NOMO-1 treated with dmso at 0.1 percent for 144 hours (cell line): Measurements from ENCODE around the gene NDRG4.
A peak's percentile ranks its signal among the peaks of the same experiment; 100 is the strongest.

Experiments
- DNase-seq: peaks from one replicate; lab custom pipeline; 2025; ENCODE audit not compliant: unreplicated experiment; lab: John Stamatoyannopoulos, UW

Gene NDRG4

DNA sequence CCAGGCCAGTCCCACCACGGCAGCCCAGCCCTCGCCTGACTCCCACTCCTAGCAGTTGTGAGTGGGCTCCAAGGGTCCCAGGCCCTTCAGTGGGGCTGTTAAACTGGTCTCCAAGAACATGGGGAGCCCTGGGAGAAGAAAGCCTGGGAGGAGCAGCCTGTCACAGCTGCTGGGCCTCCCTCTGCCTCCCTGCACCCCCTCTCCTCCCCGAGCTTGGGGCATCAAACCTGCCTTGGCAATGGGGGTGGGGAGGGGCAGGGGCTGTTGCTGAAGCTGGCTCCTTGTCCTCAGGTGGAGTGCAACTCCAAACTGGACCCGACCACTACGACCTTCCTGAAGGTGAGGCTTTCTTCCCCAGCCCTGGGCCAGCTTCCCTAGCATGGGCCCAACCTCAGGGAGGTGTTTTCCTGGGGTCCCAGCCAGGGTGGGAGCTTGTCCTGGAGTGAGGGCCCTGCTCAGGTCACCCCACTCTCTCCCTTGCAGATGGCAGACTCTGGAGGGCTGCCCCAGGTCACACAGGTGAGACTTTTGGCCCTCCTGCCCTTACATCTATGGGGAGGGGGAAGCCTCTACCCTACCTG is 8.8 kb downstream of the NDRG4 start:
- no peak for DNase-seq

DNA sequence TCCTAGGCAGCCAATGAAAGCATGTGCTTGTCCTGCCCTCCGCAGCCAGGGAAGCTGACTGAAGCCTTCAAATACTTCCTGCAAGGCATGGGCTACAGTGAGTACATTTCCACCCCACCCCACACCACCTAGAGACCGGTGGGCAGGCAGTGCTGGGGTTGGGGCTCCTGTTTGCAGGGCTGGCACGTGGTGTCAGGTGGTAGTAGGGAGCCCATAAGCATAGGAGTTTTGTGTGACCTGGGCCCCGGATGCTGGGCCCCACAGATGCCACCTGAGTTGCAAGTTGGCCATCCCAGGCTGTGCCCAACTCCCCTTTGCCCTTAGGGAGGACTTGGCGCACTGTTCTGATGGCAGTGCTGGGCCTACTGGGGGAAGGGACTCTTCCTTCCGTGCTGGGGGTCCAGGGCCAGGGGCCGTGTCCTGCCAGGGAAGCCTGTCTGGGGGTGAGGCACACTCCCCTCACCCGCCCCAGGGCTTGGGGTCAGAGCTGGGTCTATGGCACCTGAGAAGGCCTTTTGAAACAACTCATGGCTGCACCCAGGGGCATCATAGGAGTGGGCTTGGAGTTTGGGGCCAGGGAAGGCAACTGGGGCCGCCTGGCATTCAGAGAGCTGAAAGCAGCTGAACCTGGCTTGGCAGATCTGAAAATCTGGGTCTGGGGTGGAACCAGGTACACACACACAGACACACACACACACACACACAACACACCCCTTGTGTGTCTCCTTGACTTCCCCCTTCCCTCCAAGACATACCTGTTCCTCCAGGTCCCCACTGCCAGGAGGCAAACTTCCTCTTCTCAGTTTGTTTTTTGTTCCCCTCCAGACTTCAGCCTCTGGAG is 9.5 kb downstream of the NDRG4 start:
- no peak for DNase-seq

DNA sequence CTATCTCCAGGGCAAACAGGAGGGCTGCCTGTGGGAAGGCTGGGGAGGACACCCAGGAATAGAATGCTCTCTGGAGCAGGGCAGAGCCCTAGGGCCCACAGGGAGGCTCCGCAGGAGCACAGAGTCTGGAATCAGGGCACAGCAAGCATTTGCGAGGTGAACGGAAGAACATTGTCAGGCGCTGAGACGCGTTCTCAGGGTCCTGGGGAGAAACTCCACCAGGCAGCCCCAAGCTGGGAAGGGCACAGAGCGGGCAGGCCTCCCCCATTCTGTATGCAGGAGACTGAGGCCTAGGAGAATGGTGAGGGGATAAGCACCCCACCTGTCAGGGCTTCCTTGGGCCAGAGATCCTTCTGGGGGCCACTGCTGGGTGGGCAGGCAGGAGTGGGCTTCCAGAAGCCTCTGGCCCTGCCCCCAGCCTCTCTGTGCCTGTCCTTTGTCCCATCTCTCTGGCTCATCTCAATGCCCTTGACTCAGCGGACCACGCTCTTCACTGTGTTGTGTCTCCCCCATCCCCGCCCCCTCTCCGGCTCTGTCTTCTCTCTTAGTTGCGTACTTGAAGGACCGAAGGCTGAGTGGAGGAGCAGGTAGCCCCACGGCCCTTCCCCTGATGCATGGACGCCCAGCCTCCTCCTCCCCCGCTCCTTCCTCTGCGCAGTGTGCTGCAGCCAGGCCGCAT is 10.3 kb downstream of the NDRG4 start:
- DNase-seq = no peak

DNA sequence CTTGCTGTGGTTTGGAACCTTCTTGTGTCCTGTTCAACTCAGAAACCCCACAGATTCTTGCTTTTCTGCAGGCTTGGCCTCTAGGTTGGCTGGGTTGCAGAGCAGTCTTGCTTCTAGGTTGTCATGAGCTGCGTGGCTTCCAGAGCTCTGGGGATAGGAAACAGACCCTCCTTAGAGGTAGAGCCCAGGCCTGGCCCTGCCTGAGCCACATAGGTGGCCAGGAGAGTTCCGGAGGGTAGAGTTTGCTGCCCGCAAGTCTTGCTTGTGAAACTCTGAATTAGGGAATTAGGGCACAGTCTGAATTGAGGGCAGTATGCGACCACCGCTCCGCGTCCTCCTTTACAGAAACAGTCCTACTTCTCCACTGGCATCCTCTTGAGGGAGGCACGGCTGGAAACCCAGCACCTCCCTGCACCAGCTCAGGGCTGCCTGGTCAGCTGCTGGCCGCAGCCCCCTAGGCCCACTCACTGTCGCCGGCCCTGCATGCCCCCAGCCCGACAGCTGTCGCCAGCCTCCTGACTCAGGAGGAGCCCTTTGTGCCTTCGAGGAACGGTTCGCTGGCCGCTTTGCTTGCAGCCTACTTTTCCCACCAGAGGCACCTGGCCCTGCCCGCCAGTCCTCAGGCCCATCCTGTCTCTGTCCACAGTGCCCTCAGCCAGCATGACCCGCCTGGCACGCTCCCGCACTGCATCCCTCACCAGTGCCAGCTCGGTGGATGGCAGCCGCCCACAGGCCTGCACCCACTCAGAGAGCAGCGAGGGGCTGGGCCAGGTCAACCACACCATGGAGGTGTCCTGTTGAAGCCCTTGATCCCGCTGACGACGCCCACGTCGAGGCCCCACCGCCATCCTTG is 11.1 kb downstream of the NDRG4 start:
- DNase-seq = no peak

DNA sequence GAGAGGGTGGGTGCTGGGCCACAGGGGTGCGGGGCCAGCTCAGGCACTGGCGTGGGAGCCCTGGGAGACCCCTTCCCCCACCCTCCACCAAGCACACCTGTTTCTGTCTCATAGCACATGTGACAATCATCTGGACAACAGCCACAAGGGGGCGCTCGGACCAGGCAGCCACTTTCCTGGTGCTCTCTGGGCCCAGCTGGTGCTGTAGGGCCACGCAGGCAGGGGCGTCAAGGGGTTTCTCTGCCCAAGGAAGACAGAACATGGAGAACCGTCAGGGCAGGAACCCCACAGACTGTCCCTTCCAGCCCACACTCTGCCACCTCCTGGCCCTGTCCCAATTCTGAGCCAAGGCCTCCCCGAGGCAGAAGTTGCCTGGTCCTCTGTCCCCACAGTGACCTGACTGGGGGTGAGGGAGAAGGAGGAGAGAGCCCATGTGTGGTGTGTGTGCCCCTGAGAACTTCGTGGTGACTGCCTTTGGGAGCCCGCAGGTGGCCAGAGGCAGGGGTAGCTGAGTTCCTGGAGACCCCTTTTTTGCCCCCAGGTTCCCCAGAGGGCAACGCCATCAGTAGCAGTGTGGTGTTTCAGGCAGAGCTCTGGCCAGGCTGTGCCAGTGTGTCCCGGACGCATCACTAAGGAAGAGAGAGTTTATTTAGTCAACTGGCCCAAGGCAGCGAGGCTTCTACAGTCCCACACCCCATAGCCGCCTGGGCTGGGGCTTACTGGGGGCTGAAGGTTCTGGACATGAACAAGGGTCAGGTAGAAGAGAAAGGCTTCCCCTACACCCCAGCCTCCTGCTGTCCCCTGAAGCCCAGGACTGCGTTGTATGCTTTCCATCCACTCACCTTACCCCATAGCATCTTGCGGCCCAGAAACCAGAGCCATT is 12.2 kb downstream of the NDRG4 start:
- DNase-seq = peak; percentile 22

DNA sequence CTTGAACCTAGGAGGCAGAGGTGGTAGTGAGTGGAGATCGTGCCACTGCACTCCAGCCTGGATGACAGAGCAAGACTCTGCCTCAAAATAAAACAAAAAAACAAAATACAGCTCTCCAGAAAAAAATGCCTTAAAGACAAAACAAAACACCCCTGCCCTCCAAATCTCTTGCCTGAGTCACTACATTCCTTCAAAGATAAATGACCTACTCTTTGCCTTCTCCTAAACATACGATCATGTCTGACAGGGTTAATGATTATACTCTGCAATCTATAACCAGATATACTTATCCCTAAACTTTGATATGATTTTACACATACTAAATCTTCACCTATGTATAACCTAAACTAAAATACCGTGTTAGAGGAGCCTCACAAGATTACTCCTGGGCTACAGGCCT is 13.9 kb downstream of the NDRG4 start:
- DNase-seq = no peak

DNA sequence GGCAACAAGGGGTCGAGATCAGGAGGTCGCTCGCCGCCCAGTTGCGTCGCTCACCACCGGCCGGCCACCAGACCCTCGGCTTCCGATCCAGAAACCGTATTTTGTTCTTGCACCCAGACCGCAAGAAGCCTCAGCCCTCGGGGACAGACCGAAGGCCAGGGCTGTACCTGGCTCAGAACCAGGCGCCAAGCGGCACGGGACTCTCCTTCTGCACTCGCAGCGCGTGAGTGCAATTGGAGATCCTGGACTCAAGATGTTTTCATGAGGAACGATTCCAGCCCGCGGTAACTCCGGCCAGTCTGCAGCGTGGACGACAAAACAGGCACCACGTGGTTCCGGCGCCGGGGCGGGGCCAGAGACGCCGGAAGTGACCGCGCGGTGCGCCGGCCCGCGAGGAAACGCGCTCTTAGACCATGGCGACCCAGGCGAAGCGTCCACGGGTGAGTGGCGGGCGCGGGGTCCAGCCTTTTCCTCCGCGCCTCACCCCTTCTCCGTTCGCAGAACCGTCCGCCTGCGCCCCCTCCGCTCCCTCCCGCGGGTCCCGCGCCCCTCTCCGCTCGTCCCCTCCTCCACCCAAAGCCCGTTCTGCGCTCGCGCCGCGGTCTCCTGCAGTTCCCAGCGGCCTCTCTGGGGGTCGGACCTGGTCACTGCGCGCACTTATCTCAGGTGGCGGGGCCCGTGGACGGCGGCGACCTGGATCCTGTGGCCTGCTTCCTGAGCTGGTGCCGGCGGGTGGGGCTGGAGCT is 15.4 kb downstream of the NDRG4 start, which contains the start of gene SETD6:
Gene SETD6 (plus strand): TSS at position 393 of the 746 bp plus-strand sequence. CDS start 21 bp downstream, at position 414.
- DNase-seq = peak; percentile 74

DNA sequence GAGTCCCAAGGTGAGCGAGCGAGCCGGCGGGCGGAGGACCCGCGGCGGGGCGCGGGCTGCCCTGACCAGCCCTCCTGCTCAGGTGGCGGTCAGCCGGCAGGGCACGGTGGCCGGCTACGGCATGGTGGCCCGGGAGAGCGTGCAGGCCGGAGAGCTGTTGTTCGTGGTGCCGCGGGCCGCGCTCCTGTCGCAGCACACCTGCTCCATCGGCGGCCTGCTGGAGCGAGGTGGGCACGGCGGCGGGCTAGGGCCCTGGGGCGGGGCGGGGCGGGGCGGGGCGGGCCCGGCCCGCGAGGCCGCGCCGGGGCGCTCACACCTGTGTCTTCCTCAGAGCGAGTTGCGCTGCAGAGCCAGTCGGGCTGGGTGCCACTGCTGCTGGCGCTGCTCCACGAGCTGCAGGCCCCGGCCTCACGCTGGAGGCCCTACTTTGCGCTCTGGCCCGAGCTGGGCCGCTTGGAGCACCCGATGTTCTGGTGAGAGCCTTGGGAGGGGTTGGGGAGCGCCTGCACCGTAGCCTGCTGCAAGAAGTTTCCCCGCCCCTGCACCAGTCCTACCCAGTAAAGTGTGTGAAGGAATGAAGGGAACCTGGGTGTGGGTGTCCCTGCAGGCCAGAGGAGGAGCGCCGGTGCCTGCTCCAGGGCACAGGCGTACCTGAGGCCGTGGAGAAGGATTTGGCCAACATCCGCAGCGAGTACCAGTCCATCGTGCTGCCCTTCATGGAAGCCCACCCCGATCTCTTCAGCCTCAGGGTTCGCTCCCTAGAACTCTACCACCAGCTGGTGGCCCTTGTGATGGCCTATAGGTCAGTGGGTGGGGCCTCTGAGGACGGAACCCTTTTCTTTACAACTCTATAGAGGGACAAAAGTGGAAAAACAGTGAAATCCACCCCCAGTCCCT is 16.2 kb downstream of the NDRG4 start:
- peak; percentile 10 for DNase-seq

DNA sequence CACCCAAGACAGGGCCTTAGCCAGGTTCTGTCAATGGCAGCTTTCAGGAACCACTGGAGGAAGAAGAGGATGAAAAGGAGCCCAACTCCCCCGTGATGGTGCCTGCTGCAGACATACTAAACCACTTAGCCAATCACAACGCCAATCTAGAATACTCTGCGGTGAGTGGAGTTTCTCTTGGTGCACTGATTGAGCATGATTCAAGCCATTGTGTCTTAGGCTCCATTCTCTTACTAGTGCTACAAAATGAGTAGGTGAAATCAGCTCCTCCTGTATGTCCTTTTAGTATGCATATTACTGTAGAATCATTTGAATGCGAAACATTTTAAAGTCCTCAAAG is 16.8 kb downstream of the NDRG4 start:
- no peak for DNase-seq

DNA sequence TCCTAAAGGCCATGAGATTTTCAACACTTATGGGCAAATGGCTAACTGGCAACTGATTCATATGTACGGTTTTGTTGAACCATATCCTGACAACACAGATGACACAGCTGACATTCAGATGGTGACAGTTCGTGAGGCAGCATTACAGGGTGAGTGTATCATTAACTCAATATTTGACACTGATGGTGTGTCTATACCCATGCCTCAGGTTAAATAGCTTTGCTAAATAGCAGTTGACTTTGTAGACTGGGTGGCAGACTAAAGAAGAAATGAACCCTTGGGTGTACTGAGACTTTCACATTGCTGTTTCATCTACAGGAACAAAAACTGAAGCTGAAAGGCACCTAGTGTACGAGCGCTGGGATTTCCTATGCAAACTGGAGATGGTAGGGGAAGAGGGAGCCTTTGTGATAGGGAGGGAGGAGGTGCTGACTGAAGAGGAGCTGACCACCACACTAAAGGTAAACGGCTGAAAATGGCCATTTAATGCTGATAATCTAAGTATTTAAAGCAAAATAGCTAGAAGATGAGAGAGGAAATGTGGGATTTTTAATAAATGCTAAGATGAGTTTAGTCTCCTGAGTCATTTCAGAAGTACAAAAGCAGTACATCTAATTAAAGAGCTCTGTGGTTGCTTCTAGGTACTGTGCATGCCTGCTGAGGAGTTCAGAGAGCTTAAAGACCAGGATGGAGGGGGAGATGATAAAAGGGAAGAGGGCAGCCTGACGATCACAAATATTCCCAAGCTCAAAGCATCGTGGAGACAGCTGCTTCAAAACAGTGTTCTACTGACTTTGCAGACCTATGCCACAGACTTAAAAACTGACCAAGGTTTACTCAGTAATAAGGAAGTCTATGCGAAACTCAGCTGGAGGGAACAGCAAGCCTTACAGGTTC is 18.4 kb downstream of the NDRG4 start:
- DNase-seq = no peak

DNA sequence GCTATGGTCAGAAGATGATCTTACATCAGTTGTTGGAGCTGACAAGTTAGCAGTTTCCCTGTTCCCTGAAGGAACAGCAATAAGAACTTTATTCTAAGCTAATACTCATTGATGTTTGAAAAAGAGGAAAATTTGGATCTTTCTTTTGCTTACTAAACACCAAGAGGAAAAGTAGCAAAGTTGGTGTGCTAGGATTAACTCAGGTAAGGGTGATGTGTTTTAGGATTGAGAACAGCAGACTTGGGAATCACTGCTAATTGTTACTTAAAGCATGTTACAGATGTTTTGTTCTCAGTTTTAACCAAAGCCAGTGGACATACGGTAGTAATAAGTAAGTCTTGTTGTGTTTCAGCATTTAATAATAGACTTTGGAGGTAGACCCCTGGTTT is 19.0 kb downstream of the NDRG4 start:
- no peak for DNase-seq

DNA sequence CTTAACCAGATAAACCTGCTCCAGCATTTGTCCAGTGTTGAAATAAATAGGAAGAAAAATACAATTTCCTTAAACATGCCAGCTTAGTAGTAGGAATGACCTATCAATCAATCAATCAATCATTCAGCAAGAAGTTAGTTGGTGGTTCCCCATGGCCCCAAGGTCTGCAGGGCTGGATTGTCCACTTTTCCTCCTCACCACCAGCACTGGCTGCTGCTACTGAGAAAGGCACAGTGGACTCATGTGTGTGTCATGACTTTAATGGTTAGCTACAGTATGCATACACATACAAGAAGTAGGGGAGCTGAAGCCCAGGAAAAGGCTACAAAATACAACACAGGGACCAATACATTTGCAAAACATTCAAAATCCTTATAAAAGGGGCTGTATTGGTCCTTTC is 19.8 kb downstream of the NDRG4 start:
- no peak for DNase-seq

DNA sequence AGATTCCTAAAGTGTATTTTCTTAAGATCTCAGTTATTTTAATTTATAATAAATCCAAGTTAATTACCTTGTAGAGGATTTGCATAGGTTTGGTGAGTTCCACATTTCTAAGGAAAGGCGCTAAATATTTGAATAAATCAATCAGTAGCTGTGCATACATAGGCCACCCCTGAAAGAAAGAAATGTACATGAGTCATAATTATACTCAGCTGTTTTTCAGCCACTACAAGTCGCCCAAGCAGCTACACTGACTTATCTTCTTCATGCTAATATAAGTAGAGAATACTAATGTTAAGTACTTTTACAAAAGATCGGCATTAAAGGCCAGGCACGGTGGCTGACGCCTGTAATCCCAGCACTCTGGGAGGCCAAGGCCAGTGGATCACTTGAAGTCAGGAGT is 30.2 kb downstream of the NDRG4 start:
- no peak for DNase-seq

DNA sequence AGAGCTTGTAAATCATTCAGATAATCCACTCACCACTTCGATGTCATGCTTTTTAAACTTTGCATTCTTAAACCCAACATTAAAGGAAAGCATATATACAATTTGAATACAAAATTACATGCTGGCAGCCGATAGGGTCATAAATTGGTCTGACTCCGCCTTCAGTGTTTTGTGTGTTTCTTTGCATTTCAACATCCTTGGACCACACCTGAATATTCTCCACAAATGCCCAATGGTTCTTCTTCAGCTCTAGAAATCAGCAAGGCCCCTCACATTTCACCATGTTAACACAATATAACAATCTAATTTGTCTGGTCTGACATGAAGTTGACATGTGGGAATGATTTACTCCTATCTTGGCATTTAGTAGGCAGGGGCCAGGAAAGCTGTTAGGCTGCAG is 32.5 kb downstream of the NDRG4 start:
- no peak for DNase-seq

DNA sequence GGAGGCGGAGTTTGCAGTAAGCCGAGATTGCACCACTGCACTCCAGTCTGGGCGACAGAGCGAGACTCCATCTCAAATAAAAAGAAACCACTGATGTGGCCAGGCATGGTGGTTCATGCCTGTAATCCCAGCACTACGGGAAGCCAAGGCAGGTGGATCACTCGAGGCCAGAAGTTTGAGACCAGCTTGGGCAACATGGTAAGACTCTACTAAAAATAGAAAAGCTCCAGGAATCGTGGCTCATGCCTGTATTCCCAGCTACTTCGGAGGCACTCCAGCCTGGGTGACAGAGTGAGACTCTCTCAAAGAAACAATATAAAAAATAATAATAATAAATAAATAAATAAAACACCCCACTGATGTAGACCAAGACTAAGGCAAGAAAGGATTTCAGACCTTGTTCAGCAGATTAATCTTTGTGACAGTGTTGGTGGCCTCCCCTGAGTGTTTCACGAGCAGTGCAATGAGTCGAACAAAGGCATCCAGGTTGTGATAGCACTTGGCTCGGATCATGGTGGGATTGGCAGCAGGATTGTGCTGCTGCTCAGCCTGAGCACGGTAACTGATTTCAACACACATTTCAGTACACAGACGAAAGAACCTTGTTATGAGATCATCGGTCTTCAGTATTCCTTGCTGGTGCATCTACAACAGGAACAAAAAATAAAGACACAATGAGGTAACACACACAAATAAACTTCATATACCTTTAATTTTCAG is 34.0 kb downstream of the NDRG4 start:
- DNase-seq = no peak

DNA sequence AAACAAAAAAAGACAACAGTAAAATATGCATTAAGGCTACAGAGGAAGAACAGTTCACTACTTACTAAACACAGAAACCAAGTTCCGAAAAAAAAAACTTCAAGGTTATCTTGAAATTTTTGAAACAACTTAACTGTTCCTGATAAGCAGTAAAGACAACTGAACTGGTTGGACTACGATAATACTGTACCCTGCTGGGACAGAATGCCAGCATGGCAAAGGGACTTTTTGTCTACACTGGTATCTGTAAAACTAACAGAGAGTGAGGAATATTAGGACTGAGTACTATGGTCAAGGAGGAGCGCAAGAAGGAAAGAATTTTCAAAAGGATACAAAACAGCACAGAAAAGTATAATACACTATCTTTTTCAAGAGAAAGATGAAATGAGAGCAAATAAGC is 35.2 kb downstream of the NDRG4 start:
- no peak for DNase-seq

DNA sequence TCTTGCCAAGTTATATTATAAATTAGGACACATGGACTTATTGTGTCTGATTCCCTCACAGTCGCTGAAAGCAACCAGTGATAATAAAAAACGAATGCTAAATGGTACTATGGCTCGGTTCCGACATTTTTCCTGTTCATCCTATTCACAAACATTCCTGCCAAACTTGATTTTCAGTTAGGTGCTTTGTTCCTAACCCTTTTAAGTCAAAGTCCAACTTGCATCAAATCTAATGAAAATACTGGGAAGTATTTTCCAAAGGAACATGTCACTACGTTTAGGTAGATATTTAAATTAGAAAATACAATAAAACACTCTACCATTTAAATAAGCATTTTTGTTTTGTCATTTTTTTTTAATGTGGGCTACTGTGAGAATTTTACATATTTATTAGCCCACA is 36.3 kb downstream of the NDRG4 start:
- no peak for DNase-seq
